ENCODE measurements around the gene DAB2.
"Not testable (repeated sequence)": the region's sequence is repeated elsewhere in the genome, so short reads cannot be mapped to it uniquely, and the experiment has no call there.

The DAB2 gene

DNA sequence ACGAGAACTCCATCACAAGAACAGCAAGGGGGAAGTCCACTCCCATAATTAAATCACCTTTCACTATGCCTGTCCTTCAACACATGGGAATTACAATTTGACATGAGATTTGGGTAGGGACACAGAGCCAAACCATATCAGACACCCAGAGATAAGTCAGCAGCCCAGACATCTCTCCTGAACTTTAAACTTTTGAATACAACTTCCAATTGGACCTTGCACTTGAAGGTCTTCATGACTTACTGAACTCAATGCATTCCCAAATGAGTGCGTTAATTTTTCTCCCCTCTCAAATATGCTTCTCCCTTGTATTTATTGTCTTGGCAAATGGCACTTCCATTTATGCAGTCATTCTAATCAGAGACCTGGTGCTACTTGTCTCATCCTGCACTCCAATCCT, 72.6 kb downstream of the DAB2 start:
- no peak overlapping the region for H3K4me3 ChIP-seq (ENCODE audit: low read length)
- DNase-seq (ENCODE audit: low read depth), result no peak
- TF ChIP-seq, protein P1, sequence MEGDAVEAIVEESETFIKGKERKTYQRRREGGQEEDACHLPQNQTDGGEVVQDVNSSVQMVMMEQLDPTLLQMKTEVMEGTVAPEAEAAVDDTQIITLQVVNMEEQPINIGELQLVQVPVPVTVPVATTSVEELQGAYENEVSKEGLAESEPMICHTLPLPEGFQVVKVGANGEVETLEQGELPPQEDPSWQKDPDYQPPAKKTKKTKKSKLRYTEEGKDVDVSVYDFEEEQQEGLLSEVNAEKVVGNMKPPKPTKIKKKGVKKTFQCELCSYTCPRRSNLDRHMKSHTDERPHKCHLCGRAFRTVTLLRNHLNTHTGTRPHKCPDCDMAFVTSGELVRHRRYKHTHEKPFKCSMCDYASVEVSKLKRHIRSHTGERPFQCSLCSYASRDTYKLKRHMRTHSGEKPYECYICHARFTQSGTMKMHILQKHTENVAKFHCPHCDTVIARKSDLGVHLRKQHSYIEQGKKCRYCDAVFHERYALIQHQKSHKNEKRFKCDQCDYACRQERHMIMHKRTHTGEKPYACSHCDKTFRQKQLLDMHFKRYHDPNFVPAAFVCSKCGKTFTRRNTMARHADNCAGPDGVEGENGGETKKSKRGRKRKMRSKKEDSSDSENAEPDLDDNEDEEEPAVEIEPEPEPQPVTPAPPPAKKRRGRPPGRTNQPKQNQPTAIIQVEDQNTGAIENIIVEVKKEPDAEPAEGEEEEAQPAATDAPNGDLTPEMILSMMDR (conservative IDR thresholded peaks at IDR 0.05; ENCODE audit: low read length), result no peak

DNA sequence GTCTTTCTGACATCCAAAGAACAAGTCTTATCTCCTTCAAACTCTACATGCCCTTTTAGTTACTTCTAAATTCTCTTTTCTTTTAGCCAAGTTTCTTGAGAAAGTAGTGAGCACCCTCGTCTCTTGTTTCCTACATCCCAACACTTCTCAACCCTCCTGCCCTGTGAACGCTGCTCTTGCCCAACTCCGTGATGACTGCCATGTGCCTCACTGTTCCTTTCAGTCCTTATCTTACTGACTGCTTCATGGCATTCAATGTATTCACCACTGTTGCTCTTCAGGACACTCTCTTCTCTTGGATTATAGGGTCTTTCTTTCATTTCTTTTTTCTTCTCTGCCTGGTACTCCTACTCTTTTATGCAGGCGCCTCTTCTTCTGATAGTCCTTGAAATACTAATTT, 75.3 kb downstream of the DAB2 start:
- H3K4me3 ChIP-seq (ENCODE audit: low read length), result no peak overlapping the region
- TF ChIP-seq, protein P1 (conservative IDR thresholded peaks at IDR 0.05; ENCODE audit: low read length), result no peak
- no peak for DNase-seq (ENCODE audit: low read depth)

DNA sequence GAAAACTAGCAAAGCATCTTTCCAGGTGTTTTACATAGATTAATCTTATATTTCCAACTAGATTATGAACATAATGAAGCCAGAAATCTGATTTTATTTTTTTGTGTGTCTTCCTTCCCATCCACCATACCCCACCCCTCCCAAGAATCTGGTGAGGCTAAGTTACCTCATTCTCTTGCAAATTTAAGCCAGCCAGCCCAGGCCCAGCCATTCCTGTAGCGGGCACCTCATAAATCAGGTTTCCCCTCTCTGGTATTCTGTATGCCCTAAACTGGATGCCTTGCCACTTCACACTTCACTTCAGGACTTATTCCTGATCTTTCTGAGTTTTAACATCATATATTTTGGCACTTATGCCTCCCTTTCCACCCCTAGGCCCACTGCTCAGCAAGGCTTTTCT, 82.3 kb downstream of the DAB2 start:
- H3K4me3 ChIP-seq (ENCODE audit: low read length), result no peak overlapping the region
- TF ChIP-seq, protein P1 (conservative IDR thresholded peaks at IDR 0.05; ENCODE audit: low read length), result no peak
- DNase-seq (ENCODE audit: low read depth), result no peak

DNA sequence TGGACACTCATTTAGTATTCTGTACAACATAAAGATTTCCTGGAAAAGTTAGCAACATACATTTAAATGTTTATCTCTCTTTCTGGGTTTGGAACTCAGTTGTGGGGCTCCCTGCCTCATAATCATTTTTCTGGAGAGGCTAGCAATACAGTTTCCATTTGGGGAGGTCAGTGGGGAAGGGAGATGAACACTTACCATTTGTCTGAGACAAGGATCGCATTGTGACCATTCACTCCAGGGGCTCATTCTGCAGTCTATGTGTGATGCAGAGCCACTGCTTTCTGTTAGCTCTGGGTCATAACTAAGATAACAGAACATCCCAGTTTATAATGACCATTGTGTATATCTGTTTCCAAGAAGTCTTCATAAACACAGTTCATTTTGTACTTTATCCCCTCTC, 82.9 kb downstream of the DAB2 start:
- TF ChIP-seq, protein P1 (conservative IDR thresholded peaks at IDR 0.05; ENCODE audit: low read length), result no peak
- DNase-seq (ENCODE audit: low read depth), result no peak
- no peak overlapping the region for H3K4me3 ChIP-seq (ENCODE audit: low read length)

DNA sequence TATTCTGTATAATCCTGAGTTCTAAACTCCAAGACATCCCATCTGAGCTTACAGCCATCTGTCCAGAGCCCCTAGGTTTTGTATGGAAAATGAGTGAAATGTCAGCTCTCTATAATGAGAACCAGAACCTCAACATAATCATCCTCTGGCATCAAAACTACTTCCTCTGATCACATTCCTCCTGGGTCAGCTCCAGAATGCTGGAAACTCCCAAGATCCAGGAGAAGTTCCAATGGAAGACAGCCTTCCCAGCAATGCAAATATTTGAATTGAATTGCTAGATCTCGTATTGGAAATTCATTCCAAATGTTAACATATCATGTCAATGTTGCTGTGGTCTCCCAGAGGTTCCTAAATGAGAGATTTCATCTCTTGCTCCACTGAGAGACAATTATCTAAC, 84.3 kb downstream of the DAB2 start:
- H3K4me3 ChIP-seq (ENCODE audit: low read length), result no peak overlapping the region
- TF ChIP-seq, protein P1 (conservative IDR thresholded peaks at IDR 0.05; ENCODE audit: low read length), result no peak
- DNase-seq (ENCODE audit: low read depth), result peak; percentile 26

DNA sequence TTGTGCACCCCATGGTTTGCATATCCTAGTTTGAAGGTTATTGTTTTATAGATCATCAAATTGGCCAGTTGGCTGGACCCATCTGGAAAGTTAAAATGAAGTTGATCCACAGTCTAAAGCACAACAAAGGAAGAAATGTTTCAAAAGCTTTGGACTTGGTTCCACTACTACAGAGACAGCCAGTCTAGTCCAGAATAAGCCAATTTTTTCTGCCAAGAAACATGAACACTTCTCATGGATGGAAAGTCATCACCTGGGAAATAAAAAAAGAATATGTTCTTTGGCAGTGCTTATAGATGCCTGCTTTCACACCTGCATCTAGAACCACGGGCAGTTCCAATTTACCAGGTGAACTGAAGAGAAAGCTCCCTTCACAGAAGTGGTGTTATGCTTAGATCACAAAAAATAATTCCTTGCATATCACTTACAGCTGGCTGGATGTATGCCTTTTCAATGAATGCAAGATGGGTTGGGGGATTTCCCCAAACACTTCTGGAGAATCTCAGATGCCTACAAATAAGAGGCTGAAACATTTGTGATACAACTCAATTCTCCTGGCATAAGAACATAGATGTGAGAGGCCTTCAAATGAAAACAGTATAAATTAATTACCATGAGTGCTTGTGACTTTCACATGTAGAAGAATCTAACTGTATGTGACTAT, 87.4 kb downstream of the DAB2 start:
- no peak for DNase-seq (ENCODE audit: low read depth)
- TF ChIP-seq, protein P1 (conservative IDR thresholded peaks at IDR 0.05; ENCODE audit: low read length), result no peak
- no peak overlapping the region for H3K4me3 ChIP-seq (ENCODE audit: low read length)

DNA sequence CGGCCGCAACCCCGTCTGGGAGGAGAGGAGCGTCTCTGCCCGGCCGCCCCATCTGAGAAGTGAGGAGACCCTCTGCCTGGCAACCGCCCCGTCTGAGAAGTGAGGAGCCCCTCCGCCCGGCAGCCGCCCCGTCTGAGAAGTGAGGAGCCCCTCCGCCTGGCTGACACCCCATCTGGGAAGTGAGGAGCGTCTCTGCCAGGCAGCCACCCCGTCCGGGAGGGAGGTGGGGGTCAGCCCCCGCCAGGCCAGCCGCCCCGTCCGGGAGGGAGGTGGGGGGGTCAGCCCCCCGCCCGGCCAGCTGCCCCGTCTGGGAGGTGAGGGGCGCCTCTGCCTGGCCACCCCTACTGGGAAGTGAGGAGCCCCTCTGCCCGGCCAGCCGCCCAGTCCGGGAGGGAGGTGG, 90.5 kb downstream of the DAB2 start:
- not testable (repeated sequence) for DNase-seq (ENCODE audit: low read depth); H3K4me3 ChIP-seq (ENCODE audit: low read length)

DNA sequence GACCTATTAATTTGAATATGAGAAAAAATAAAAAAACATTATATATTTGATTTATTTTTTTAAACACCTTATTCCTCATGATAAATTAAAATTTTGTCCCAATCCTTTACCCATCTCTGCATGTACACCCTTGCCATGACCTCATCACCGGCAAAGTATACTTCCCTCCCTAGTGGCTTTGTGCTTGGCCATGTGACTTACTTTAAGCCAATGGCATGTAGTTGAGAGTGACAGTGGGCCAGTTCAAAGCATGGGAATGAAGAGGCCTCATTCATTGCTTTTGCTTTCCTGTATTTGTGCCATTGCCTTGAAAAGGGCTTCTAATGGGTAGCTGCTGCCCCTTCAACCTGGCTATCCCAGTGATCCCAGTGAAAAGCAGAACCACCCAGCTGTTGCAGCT, 91.7 kb downstream of the DAB2 start:
- DNase-seq (ENCODE audit: low read depth), result no peak
- H3K4me3 ChIP-seq (ENCODE audit: low read length), result no peak overlapping the region
- TF ChIP-seq, protein P1 (conservative IDR thresholded peaks at IDR 0.05; ENCODE audit: low read length), result no peak
